HepG2 (cell line): ENCODE data around the gene ATP8B1. TPM values are rescaled to one million over a fixed set of nuclear protein-coding genes. Genes with fewer than 3 reads are reported as not detected.

Experiments
- ATAC-seq: fragments of 200-7000 bp; cut with Tn5 transposase; 3 replicates; pipeline ENCODE4 v1.9.1; 2020; ENCODE audit warnings: mild to moderate bottlenecking, moderate library complexity
- BruUV-seq: library from RNA; stranded (reverse); fragments of 400-500 nt; replicated peaks from 2 replicates; lab custom pipeline; 2021; lab: Mats Ljungman, UMichigan
- CTCF ChIA-PET: fragments of 300-600 bp; formaldehyde crosslinking; extraction: SDS; loops from one replicate; lab custom pipeline; 2021; ENCODE audit warnings: low total read pairs, inconsistent platforms, low intra/inter-chr PET ratio; lab: Yijun Ruan, JAX
- POLR2A ChIA-PET: fragments of 350-600 bp; sonication (Branson Sonifier 250); formaldehyde crosslinking; loops from one replicate; lab custom pipeline; 2020; ENCODE audit warnings: antibody characterized with exemption, inconsistent platforms; lab: Yijun Ruan, JAX
- DNase-seq: peaks from one replicate; pipeline ENCODE4 v3.0.0-alpha.2; 2015; ENCODE audit warnings: low spot score
- FAIRE-seq: peaks from 3 replicates; lab custom pipeline; 2011; peaks lifted over from hg19 to GRCh38; lab: Jason Lieb, UNC
- H2AFZ ChIP-seq: one replicate; pipeline ENCODE4 v1.6.1; 2011; ENCODE audit warnings: low read length, inconsistent platforms
- H3K27ac ChIP-seq: fragments of 300-600 bp; 3 replicates; pipeline ENCODE4 v1.8.0; 2011; ENCODE audit warnings: mixed run types, mild to moderate bottlenecking, mixed read lengths, low read length, inconsistent platforms; ENCODE audit not compliant: insufficient read depth; ENCODE audit errors: extremely low read length
- H3K27me3 ChIP-seq, 2 experiments: fragments of 200-600 bp in 1 of 2; 2 replicates in 1 of 2; 3 replicates in 1 of 2; pipeline versions ENCODE4 v1.6.0 to v1.8.0; 2011; ENCODE audit warnings: low read length in 2 of 2, mild to moderate bottlenecking in 2 of 2, moderate library complexity in 2 of 2, inconsistent platforms in 1 of 2; ENCODE audit not compliant: insufficient read depth in 2 of 2, control insufficient read depth in 1 of 2
- H3K36me3 ChIP-seq, 2 experiments: fragments of 200-600 bp in 1 of 2; replicated peaks in 1 of 2; 2 replicates in 1 of 2; 3 replicates in 1 of 2; pipeline versions ENCODE4 v1.5.1 to v1.8.0; 2011; ENCODE audit warnings: low read length in 2 of 2, inconsistent platforms in 1 of 2; ENCODE audit not compliant: insufficient read depth in 2 of 2, control insufficient read depth in 1 of 2
- H3K4me1 ChIP-seq: 2 replicates; pipeline ENCODE4 v1.5.1; 2012; ENCODE audit warnings: low read length, inconsistent platforms; ENCODE audit not compliant: insufficient read depth
- H3K4me2 ChIP-seq: 2 replicates; pipeline ENCODE4 v1.6.0; 2011; ENCODE audit warnings: low read depth, low read length, inconsistent platforms
- H3K4me3 ChIP-seq, 3 experiments: fragments of 200-600 bp in 1 of 3; sonication (generic), shearing (Covaris generic) in 1 of 3; replicated peaks in 1 of 3; 2 replicates each; pipeline ENCODE4 v1.5.1; 2011 to 2016; ENCODE audit warnings: low read length in 3 of 3, inconsistent platforms in 2 of 3, low read depth in 2 of 3, mild to moderate bottlenecking in 2 of 3, control low read depth in 1 of 3, mixed read lengths in 1 of 3; ENCODE audit not compliant: insufficient read depth in 1 of 3
- H3K79me2 ChIP-seq: one replicate; pipeline ENCODE4 v1.6.1; 2011; ENCODE audit warnings: low read length, inconsistent platforms; ENCODE audit not compliant: insufficient read depth
- H3K9ac ChIP-seq: 2 replicates; pipeline ENCODE4 v1.6.0; 2011; ENCODE audit warnings: mild to moderate bottlenecking, low read depth, low read length, inconsistent platforms; ENCODE audit not compliant: insufficient read depth
- H3K9me3 ChIP-seq: 2 replicates; pipeline ENCODE4 v1.5.1; 2012; ENCODE audit warnings: mild to moderate bottlenecking, low read length
- H4K20me1 ChIP-seq: 2 replicates; pipeline ENCODE4 v1.6.0; 2011; ENCODE audit warnings: inconsistent platforms, mild to moderate bottlenecking, low read length, moderate library complexity; ENCODE audit not compliant: insufficient read depth
- GABPB1 ChIP-seq: IDR thresholded peaks from 2 replicates; pipeline ENCODE4 v1.6.1; 2016; ENCODE audit warnings: mild to moderate bottlenecking, missing genetic modification reagents, moderate library complexity, missing compliant biosample characterization
- POGZ ChIP-seq: sonication (generic); formaldehyde crosslinking; IDR thresholded peaks from 2 replicates; pipeline ENCODE4 v1.4.0; 2020; ENCODE audit warnings: mild to moderate bottlenecking, missing genetic modification reagents
- POLR2A ChIP-seq, 2 experiments: IDR thresholded peaks; 2 replicates each; pipeline ENCODE4 v1.6.1; 2011; ENCODE audit warnings: low read depth in 2 of 2, low read length in 2 of 2, mild to moderate bottlenecking in 1 of 2, moderate library complexity in 1 of 2; ENCODE audit not compliant: insufficient read depth in 1 of 2
- RORA ChIP-seq: sonication (generic); formaldehyde crosslinking; IDR thresholded peaks from 2 replicates; pipeline ENCODE4 v1.5.0; 2020; ENCODE audit warnings: mild to moderate bottlenecking, missing genetic modification reagents, moderate library complexity
- SRSF4 ChIP-seq: fragments of 200-400 bp; formaldehyde crosslinking; IDR thresholded peaks from one replicate; pipeline ENCODE4 v1.6.1; 2018; ENCODE audit warnings: mild to moderate bottlenecking, low read depth, low read length, moderate library complexity; ENCODE audit not compliant: poor library complexity, severe bottlenecking
- TAF15 ChIP-seq: fragments of 200-400 bp; formaldehyde crosslinking; IDR thresholded peaks from one replicate; pipeline ENCODE4 v1.6.1; 2018; ENCODE audit warnings: mild to moderate bottlenecking, low read depth, low read length; ENCODE audit not compliant: poor library complexity, severe bottlenecking
- U2AF2 ChIP-seq: fragments of 200-400 bp; formaldehyde crosslinking; IDR thresholded peaks from 2 replicates; pipeline ENCODE4 v1.6.1; 2017; ENCODE audit warnings: low read depth, mild to moderate bottlenecking, low read length
- XRCC5 ChIP-seq: fragments of 200-400 bp; formaldehyde crosslinking; optimal IDR thresholded peaks from 2 replicates; pipeline ENCODE3; 2017; ENCODE audit warnings: mild to moderate bottlenecking, low read length
- ZFP36 ChIP-seq: fragments of 150-350 bp; IDR thresholded peaks from 2 replicates; pipeline ENCODE4 v1.6.1; 2018; ENCODE audit warnings: borderline replicate concordance, low read length, low read depth; ENCODE audit not compliant: partially characterized antibody
- ZFX ChIP-seq: sonication (generic); formaldehyde crosslinking; IDR thresholded peaks from 2 replicates; pipeline ENCODE4 v1.4.0; 2020; ENCODE audit warnings: mild to moderate bottlenecking, low read depth, missing genetic modification reagents, moderate library complexity
- ZNF30 ChIP-seq: sonication (generic); formaldehyde crosslinking; IDR thresholded peaks from 2 replicates; pipeline ENCODE4 v1.5.0; 2020; ENCODE audit warnings: mild to moderate bottlenecking, missing genetic modification reagents
- ZNF589 ChIP-seq: sonication (generic); formaldehyde crosslinking; conservative IDR thresholded peaks from 2 replicates; pipeline ENCODE4 v1.8.0; 2022; ENCODE audit warnings: mild to moderate bottlenecking, moderate library complexity, missing genetic modification reagents
- ZNF616 ChIP-seq: sonication (generic); formaldehyde crosslinking; IDR thresholded peaks from 2 replicates; pipeline ENCODE4 v1.5.0; 2020; ENCODE audit warnings: low read depth, mild to moderate bottlenecking, missing genetic modification reagents
- WGBS: methylation state at CpG from one replicate; pipeline ENCODE4 v1.1.6; 2017; ENCODE audit warnings: low lambda C conversion rate; 5-methylcytosine and 5-hydroxymethylcytosine counted together
- in situ Hi-C: cut with HindIII; loops from 2 replicates; pipeline ENCODE4 v1.10.0; 2017; ENCODE audit warnings: low pct_unique_long_range_greater_than_20kb; ENCODE audit not compliant: extremely low pct_ligation_motif_present
- intact Hi-C: fragments of 100-400 bp; cut with micrococcal nuclease; formaldehyde crosslinking; loops from one replicate; pipeline ENCODE4 v1.10.0; 2022; ENCODE audit not compliant: unreplicated experiment
- polyA plus RNA-seq, 8 experiments: library from polyadenylated mRNA; depleted of rRNA in 3 of 8; stranded (reverse) in 7 of 8; unstranded in 1 of 8; fragments of >200 nt; fragmentation: Illumina TruSeq in 4 of 8; extraction: Trizol in 4 of 8; gene quantifications; 2 replicates each; pipeline versions ENCODE4 v1.2.1 to v1.2.3, GENCODE V29; 2011 to 2016; ENCODE audit warnings: low read depth in 4 of 8, missing spikeins in 1 of 8, mixed read lengths in 1 of 8; ENCODE audit not compliant: insufficient read depth in 1 of 8
- total RNA-seq, 5 experiments: library from RNA; depleted of rRNA; stranded (reverse); fragments of >200 nt; fragmentation: Illumina TruSeq; extraction: Trizol; gene quantifications; 2 replicates each; pipeline ENCODE4 v1.2.3, GENCODE V29; 2016; ENCODE audit warnings: low read depth in 1 of 5
- TF ChIP-seq, protein P1 (sequence below): IDR thresholded peaks from 2 replicates; pipeline ENCODE4 v1.6.1; 2012; ENCODE audit warnings: low read depth, low read length, improper control_type of control experiment
- TF ChIP-seq, protein P2 (sequence below): sonication (generic); formaldehyde crosslinking; IDR thresholded peaks from 2 replicates; pipeline ENCODE4 v1.4.0; 2020; ENCODE audit warnings: mild to moderate bottlenecking, missing genetic modification reagents
- TF ChIP-seq, protein P3 (sequence below): sonication (generic); formaldehyde crosslinking; IDR thresholded peaks from 2 replicates; pipeline ENCODE4 v1.9.0; 2021; ENCODE audit warnings: mild to moderate bottlenecking, missing genetic modification reagents
- TF ChIP-seq, protein P4 (sequence below): IDR thresholded peaks from 2 replicates; pipeline ENCODE4 v1.6.1; 2016; ENCODE audit warnings: low read depth, borderline replicate concordance

The ATP8B1 gene
- total and polyA plus RNA-seq, 2 of the 13 experiments (the other 11 are each of a cell fraction or from before 2014, with no cell fraction given): 2.8 to 4.0 TPM

DNA sequence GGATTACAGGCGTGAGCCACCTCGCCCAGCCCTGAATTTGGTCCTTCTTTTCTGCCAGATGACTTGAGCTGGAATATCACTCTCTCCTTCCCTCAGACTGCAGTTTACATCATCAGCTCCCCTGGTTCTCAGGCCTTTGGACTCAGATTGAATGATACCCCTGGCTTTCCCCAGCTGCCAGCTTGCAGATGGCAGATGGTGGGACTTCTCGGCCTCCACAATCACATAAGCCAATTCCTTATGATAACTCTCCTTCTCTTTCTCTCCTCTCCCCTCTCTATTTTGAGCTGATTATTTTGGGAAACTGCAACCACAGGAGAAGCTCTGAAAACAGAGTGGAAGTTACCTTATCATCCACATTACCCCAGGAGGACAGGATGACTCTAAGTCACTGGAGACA, 33.4 kb upstream of the ATP8B1 start:
- no peak for DNase-seq
- Histone ChIP-seq H3K4me3 (no peak overlapping the region), H3K9ac (no peak overlapping the region), H3K4me1 (peaks cover 19% of the 10 kb centered on the region), H2AFZ (no peak overlapping the region), H4K20me1 (no peaks in the 10 kb centered on the region), H3K36me3 (no peaks in the 10 kb centered on the region), H3K27me3 (no peaks in the 10 kb centered on the region), H3K79me2 (no peaks in the 10 kb centered on the region), H3K9me3 (no peaks in the 10 kb centered on the region), H3K4me2 (no peak overlapping the region), H3K27ac (no peak overlapping the region)
- FAIRE-seq: no peak
- in situ Hi-C loops (no loop called here), intact Hi-C loops (no loop called here)
- ChIA-PET CTCF (no interaction called here), POLR2A (interaction anchor here (0.8 kb wide), 1 partner anchor 46 kb away, joined by 3 read pairs; no protein-coding TSS in a partner anchor)
- WGBS: 81% methylated on average over 3 of the region's 3 CpGs
- BruUV-seq: no TSS peak
- ATAC-seq: no peak
- TF ChIP-seq POLR2A (IDR thresholded peaks at IDR 0.05; ENCODE audit: insufficient read depth in 1 of 2, low read depth in 2 of 2, low read length in 2 of 2) (no peak), XRCC5 (no peak), RORA (no peak), POGZ (CRISPR knock-in tag) (no peak), ZFP36 (no peak), ZNF30 (CRISPR knock-in tag) (no peak), ZNF616 (CRISPR knock-in tag) (no peak), SRSF4 (no peak), TAF15 (no peak), ZFX (no peak), ZNF589 (CRISPR knock-in tag) (no peak), GABPB1 (CRISPR knock-in tag) (no peak), U2AF2 (no peak)
- TF ChIP-seq, protein P1, sequence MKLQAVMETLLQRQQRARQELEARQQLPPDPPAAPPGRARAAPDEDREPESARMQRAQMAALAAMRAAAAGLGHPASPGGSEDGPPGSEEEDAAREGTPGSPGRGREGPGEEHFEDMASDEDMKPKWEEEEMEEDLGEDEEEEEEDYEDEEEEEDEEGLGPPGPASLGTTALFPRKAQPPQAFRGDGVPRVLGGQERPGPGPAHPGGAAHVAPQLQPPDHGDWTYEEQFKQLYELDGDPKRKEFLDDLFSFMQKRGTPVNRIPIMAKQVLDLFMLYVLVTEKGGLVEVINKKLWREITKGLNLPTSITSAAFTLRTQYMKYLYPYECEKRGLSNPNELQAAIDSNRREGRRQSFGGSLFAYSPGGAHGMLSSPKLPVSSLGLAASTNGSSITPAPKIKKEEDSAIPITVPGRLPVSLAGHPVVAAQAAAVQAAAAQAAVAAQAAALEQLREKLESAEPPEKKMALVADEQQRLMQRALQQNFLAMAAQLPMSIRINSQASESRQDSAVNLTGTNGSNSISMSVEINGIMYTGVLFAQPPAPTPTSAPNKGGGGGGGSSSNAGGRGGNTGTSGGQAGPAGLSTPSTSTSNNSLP: no peak
- TF ChIP-seq, protein P2, sequence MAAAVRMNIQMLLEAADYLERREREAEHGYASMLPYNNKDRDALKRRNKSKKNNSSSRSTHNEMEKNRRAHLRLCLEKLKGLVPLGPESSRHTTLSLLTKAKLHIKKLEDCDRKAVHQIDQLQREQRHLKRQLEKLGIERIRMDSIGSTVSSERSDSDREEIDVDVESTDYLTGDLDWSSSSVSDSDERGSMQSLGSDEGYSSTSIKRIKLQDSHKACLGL (CRISPR knock-in tag): no peak
- TF ChIP-seq, protein P3, sequence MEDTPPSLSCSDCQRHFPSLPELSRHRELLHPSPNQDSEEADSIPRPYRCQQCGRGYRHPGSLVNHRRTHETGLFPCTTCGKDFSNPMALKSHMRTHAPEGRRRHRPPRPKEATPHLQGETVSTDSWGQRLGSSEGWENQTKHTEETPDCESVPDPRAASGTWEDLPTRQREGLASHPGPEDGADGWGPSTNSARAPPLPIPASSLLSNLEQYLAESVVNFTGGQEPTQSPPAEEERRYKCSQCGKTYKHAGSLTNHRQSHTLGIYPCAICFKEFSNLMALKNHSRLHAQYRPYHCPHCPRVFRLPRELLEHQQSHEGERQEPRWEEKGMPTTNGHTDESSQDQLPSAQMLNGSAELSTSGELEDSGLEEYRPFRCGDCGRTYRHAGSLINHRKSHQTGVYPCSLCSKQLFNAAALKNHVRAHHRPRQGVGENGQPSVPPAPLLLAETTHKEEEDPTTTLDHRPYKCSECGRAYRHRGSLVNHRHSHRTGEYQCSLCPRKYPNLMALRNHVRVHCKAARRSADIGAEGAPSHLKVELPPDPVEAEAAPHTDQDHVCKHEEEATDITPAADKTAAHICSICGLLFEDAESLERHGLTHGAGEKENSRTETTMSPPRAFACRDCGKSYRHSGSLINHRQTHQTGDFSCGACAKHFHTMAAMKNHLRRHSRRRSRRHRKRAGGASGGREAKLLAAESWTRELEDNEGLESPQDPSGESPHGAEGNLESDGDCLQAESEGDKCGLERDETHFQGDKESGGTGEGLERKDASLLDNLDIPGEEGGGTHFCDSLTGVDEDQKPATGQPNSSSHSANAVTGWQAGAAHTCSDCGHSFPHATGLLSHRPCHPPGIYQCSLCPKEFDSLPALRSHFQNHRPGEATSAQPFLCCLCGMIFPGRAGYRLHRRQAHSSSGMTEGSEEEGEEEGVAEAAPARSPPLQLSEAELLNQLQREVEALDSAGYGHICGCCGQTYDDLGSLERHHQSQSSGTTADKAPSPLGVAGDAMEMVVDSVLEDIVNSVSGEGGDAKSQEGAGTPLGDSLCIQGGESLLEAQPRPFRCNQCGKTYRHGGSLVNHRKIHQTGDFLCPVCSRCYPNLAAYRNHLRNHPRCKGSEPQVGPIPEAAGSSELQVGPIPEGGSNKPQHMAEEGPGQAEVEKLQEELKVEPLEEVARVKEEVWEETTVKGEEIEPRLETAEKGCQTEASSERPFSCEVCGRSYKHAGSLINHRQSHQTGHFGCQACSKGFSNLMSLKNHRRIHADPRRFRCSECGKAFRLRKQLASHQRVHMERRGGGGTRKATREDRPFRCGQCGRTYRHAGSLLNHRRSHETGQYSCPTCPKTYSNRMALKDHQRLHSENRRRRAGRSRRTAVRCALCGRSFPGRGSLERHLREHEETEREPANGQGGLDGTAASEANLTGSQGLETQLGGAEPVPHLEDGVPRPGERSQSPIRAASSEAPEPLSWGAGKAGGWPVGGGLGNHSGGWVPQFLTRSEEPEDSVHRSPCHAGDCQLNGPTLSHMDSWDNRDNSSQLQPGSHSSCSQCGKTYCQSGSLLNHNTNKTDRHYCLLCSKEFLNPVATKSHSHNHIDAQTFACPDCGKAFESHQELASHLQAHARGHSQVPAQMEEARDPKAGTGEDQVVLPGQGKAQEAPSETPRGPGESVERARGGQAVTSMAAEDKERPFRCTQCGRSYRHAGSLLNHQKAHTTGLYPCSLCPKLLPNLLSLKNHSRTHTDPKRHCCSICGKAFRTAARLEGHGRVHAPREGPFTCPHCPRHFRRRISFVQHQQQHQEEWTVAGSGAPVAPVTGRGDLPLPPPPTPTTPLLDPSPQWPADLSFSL (CRISPR knock-in tag): no peak
- TF ChIP-seq, protein P4, sequence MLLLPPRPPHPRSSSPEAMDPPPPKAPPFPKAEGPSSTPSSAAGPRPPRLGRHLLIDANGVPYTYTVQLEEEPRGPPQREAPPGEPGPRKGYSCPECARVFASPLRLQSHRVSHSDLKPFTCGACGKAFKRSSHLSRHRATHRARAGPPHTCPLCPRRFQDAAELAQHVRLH: no peak
